HG03354 (cell line): ENCODE data around the gene ZNF362.
A peak's percentile ranks its signal among the peaks of the same experiment; 100 is the strongest.

ENCODE experiments used
- ATAC-seq: cut with Tn5 transposase; IDR thresholded peaks from one replicate; pipeline ENCODE4 v1.9.1; 2021; ENCODE audit warnings: mild to moderate bottlenecking; ENCODE audit not compliant: unreplicated experiment, poor library complexity, severe bottlenecking

ZNF362 gene

GRCh38 chr1:33242652-33243051 lies 13.6 kb upstream of the ZNF362 start:
- no peak for ATAC-seq

GRCh38 chr1:33244143-33244808 lies 12.0 kb upstream of the ZNF362 start:
- ATAC-seq: no peak

GRCh38 chr1:33244809-33245186 lies 11.5 kb upstream of the ZNF362 start:
- ATAC-seq: no peak

GRCh38 chr1:33246171-33246570 lies 10.1 kb upstream of the ZNF362 start:
- no peak for ATAC-seq

GRCh38 chr1:33247545-33247944 lies 8.7 kb upstream of the ZNF362 start:
- ATAC-seq: no peak

- ATAC-seq: no peak
Measured at GRCh38 chr1:33248244-33248643, 8.0 kb upstream of the ZNF362 start.

GRCh38 chr1:33249422-33249821 lies 6.9 kb upstream of the ZNF362 start:
- no peak for ATAC-seq

- ATAC-seq: no peak
Measured at GRCh38 chr1:33250217-33250616, 6.1 kb upstream of the ZNF362 start.

- no peak for ATAC-seq
Measured at GRCh38 chr1:33250724-33251123, 5.6 kb upstream of the ZNF362 start.

GRCh38 chr1:33254491-33254890 lies 1.8 kb upstream of the ZNF362 start:
- no peak for ATAC-seq

- ATAC-seq: peak; percentile 26
Measured at GRCh38 chr1:33255347-33256220, 708 bp upstream of the ZNF362 start.

- ATAC-seq: no peak
Measured at GRCh38 chr1:33256221-33256470, 146 bp upstream of the ZNF362 start.

- ATAC-seq: no peak
Measured at GRCh38 chr1:33257207-33257771, 997 bp downstream of the ZNF362 start.

GRCh38 chr1:33257772-33258712 lies 1.8 kb downstream of the ZNF362 start:
- ATAC-seq: no peak

GRCh38 chr1:33258788-33259274 lies 2.5 kb downstream of the ZNF362 start:
- ATAC-seq: no peak

- ATAC-seq: no peak
Measured at GRCh38 chr1:33259879-33260278, 3.6 kb downstream of the ZNF362 start.

GRCh38 chr1:33260439-33260838 lies 4.1 kb downstream of the ZNF362 start:
- no peak for ATAC-seq

GRCh38 chr1:33261344-33261743 lies 5.1 kb downstream of the ZNF362 start:
- ATAC-seq: no peak

GRCh38 chr1:33263890-33264504 lies 7.7 kb downstream of the ZNF362 start:
- ATAC-seq: no peak
